NCI-H1048 (cell line): ENCODE data around the gene CAPN3.

Experiments used
- DNase-seq: peaks from one replicate; lab custom pipeline; 2025; lab: John Stamatoyannopoulos, UW

Gene CAPN3

DNA sequence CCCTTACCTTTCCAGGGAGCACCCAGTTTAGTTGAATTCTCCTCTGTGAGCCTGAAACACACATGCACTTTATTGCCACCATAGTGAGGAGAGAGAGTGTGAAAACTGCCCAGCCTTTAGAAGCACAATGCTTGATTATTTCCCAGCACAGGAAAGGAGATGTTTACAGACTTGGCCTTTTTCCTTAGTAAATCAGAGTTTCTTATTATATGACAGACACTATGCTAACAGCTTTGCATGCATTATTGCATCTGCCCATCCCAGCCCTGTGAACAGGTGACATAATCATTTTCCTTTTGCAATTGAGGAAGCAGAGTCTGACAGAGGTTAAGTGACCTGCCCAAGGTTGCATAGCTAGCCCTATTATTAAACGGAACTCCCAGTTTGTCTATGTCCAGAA lies 36.5 kb downstream of the CAPN3 start:
- DNase-seq: no peak

DNA sequence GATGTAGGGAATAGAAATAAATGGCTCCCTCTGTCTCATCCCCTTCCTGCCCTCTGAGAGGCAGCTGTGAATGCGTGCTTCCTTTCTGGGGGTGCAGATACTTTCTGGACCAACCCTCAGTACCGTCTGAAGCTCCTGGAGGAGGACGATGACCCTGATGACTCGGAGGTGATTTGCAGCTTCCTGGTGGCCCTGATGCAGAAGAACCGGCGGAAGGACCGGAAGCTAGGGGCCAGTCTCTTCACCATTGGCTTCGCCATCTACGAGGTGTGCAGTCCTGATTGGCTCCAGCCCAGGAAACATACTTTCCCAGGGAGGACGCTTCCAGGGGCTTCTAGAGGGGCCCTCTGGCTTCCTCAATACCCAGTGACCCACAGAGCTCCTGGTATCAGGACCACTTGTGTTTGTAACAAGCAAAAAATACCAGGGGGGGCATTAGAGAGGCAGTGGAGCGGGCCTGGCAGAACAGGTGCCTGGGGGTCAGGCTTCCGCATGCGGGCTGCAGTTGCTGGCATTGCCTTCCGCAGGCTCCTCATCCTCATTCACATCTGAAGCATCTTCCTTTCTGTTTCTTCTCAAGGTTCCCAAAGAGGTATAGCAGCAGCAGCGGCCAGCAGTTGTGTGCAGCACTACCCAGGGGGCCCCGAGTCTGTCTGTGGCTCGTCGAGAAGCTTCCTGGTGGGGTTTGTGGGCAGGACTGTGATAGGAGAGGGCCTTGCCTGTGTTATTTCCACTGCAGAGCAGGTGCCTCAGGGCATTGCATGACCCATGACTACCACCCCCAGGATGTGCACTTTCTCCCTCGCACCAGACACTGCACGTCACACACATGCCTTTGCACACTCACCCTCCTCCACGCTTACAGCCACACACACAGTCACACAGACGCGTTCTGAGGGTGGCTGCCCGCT lies 42.5 kb downstream of the CAPN3 start:
- no peak for DNase-seq

GRCh38 chr15:42402455-42403205 lies 43.3 kb downstream of the CAPN3 start:
- DNase-seq: no peak

DNA sequence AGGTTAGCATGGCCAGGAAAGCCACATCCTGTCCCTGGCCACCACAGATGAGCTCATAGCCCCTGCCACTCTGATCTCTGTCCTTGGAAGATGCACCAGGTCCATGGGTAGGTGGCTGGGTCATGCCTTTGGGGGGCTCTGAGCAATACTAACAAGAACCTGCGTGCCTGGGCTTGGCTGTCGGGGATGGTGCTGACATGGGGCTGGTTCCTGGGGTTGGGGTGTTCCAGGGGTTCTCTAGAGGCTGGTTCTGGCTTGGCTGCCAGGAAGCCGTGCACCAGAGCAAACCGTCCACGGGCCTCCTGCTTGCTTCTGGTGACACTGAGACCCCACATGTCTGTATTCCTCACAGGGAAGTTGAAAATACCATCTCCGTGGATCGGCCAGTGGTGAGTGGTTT lies 44.1 kb downstream of the CAPN3 start:
- DNase-seq: no peak

- DNase-seq: no peak
Observed at GRCh38 chr15:42404461-42405235, 45.3 kb downstream of the CAPN3 start.

- no peak for DNase-seq
Observed at GRCh38 chr15:42405863-42406482, 46.7 kb downstream of the CAPN3 start.

DNA sequence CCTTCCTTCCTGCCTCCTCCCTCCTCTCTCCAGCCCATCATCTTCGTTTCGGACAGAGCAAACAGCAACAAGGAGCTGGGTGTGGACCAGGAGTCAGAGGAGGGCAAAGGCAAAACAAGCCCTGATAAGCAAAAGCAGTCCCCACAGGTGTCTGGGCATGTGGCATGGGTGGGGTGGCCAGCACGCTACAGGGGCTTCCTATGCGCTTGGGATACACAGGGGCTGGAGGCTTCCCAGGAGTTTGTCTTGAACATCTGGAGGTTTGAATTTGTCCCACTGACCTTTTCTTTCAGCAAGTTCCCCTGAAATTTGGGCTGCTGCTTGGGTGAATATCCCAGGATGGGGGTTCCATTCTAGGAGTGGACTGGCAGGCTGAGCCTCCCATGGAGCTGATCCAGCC lies 48.9 kb downstream of the CAPN3 start:
- DNase-seq: no peak

DNA sequence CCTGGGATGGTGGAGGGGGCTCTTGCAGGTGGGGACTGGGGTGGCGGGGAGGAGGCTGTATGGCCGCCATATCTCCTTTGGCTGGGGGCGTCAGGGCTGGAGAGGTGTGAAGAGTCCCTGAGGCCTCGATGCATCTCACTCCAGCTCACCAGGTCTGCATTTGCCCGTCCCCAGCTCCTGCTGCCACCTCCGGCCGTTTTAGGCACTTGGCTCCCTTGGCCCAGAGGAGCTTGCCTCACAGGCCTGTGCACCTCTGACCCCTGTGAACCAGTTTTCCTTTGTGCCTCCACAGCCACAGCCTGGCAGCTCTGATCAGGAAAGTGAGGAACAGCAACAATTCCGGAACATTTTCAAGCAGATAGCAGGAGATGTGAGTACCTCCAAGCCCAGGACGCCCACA lies 49.7 kb downstream of the CAPN3 start:
- DNase-seq: no peak

DNA sequence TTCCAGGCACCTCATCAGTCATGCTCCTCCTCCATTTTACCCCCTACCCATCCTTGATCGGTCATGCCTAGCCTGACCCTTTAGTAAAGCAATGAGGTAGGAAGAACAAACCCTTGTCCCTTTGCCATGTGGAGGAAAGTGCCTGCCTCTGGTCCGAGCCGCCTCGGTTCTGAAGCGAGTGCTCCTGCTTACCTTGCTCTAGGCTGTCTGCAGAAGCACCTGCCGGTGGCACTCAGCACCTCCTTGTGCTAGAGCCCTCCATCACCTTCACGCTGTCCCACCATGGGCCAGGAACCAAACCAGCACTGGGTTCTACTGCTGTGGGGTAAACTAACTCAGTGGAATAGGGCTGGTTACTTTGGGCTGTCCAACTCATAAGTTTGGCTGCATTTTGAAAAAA lies 52.6 kb downstream of the CAPN3 start:
- DNase-seq: no peak

DNA sequence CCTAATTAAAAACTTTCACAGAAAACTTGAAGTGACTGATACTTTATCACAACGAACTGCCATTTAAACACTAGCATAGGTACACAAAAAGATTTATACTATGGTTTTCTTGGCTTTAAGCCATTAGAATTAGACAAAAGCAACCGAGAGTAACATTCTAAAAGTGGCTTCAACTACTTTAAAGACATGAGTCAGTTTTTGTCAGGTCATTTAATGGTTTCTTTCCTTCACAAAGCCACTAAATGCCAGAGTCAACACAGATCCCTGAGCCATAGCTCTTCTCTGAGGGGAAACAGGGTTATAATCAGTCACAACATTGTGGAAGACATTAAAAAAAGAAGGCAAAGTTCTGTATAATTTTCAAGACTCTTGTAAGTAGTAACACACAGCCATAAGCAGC lies 54.6 kb downstream of the CAPN3 start:
- no peak for DNase-seq

- no peak for DNase-seq
Observed at GRCh38 chr15:42419369-42419768, 60.1 kb downstream of the CAPN3 start.

DNA sequence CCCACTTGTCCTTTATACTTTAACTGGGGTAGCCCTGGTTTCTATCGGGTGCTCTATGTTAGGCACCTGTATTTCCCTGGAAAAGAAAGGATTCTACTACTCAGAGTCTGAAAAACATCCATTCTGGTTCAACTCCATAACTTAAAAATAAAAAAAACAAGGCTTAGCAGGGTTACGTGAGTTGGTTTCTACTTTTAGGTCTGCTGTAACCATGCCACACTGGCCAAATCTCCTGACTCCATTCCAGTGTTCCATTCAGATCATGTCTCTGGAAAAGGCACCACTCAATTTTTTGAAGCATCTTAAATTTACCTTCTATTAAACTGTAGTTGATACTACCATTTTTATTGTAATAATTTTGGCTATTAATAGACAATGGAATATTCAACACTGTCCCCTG lies 62.1 kb downstream of the CAPN3 start:
- no peak for DNase-seq

DNA sequence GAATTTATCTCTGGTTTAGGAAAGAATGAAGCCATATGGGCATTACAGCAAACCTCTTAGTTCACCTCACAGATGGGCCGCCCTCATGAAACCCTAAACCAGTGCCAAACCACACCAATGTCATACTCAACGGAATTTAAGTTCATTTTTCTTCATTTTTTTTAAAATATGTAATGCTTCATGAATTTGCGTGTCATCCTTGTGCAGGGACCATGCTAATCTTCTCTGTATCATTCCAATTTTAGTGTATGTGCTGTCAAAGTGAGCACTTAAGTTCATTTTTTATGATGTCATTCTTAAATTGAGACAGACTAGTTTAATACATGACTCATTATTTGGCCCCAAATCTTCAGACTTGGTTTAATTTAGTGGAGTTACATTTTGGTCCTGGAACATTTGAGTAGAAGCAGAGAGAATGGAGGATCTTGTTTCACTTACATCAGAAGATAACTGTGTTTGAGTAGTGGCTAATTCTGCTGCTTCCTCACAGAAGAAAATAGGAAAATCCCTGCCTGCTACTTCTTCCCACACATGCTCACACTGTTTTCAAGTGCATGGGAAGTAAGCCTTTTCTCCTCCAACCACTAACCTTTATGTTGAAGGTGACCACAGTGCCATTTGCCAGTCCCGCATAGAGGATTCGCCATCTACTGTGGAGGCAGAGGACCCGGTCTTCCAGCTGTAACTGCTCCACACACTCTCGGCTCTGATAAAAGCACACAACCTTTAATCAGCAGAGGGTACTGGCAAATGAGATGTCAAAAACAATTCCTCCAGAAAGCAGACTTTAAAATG lies 68.3 kb downstream of the CAPN3 start:
- DNase-seq: no peak

DNA sequence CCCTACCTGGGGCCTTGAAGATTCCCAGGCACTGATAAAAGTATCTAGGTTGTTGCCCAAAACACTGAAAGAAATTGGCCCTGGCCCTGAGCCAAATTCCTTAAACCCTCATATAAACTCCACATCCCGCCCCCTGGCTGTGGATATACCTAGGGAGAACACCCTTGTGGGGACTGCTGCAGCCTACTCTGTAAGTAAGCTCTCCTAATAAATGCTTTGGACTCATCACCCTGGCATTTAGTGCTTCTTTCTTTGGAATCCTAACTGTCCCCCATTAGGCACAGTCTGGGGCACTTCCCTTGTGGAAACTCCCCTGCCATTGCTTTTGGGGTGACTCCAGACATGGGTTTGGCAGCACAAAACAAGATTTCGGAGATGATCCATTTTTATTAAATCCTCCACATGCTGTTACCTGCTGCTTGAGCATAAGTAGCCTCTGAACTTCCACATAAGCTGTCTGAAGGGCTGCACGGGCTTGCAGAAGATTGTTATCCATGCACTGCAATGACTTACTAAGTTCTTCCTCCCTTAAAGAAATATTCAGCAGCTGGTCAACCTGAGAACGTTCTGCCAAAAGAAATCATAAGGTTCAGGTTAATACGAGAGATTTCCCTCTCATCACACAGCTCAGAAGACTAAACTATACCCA lies 85.2 kb downstream of the CAPN3 start:
- DNase-seq: no peak

DNA sequence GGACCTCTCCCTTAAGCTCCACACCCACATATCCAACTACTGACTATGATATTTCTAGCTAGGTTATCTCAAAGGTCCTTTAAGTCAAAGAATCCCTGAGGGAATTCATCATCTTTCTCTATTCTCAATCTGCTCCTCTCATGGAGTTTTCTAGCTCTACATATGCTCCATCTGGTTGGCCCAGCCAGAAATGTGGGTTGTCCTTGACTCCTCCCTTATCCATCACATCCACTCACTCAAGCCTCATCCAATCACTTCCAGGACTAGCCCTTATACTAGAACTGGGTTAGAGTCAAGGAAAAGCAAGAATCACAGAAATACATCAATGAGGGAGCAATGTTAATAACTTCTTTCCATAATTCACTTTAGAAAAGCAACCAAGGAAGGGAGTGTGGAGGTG lies 86.2 kb downstream of the CAPN3 start:
- DNase-seq: no peak

GRCh38 chr15:42447599-42447998 lies 88.3 kb downstream of the CAPN3 start:
- no peak for DNase-seq

DNA sequence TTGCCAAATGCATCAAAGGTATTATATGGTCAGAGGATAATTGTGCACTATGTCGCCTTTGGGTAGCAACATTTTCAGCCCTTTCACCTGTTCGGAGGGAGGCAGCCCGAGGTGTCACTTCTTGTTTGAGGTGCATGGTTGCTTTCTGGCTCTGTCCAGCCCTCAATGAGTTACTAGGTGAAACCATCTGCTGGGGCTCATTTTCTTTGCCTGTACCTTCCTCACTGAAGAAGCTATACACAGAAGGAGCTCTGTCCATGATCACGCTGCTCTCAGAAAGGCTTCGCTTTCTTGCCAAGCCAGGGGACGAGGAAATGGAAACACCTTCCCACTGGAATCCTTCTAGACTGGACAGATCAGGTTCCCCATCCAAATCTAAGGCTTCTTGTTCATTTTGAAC lies 89.0 kb downstream of the CAPN3 start:
- DNase-seq: no peak

DNA sequence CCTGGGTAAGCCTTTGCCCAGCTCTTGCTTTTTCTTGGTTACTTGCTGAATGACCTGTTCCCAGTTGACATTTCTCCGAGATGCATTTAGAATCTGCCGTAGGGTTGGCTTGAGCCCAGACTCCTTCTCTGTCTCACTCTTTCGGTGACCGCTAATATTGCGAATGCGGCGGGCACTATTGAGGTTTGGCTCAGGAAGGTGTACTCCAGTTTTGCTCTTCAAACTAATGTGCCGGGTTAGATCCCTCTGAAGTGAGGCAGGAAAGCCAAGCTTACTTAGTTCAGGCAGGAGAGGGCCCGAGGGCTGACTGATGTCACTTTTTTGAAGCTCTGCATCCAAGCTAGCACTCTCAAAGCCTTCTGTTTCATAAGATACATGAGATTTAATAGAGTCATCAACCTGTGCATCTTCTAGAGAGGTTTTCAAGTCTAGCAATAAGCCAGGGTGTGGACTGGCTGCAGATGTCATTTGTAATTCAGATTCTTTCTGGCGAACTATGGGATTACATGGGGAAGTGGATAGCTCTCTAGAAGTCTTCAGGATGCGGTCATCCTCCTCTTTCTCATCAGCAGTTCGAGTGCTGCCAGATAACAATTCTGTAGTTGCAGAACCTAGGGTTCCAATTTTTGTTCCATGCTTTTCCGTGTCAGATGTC lies 90.6 kb downstream of the CAPN3 start:
- DNase-seq: no peak

DNA sequence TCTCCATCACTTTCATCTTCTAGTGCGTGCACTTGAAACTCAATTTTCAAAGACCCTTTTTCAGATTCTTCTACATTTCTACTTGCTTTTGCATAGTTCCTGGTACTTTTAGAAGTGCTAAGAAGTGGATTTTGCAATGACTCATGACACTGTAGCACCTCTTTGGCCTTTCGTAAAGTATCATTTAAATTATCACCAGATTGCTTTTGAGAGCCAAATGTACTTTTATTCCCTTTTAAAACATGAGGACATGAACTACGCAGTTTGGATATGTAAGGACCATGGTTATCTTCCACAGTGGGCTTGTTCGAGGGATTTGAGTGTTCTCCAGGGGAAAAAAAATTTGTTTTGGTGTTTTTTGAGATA lies 91.1 kb downstream of the CAPN3 start:
- DNase-seq: no peak

- no peak for DNase-seq
Observed at GRCh38 chr15:42453826-42454225, 94.5 kb downstream of the CAPN3 start.
